ENCODE measurements around the gene DUSP14. TPM values are rescaled to one million over a fixed set of nuclear protein-coding genes. Genes with fewer than 3 reads are reported as not detected.

The DUSP14 gene
- total RNA-seq, 1 experiment from 2014 or later, result 22.4 TPM

- Mint-ChIP-seq H3K4me3 (no peak overlapping the region), H3K36me3 (peaks cover 14% of the 10 kb centered on the region), H3K4me1 (no peaks in the 10 kb centered on the region), H3K27ac (no peak overlapping the region), H3K27me3 (ENCODE audit: low read depth) (no peaks in the 10 kb centered on the region), H3K9me3 (no peaks in the 10 kb centered on the region)
- no peak for DNase-seq (ENCODE audit: low spot score)
- ChIA-PET CTCF (interaction anchor here (1.2 kb wide), 1 partner anchor 27 kb away, joined by 5 read pairs; no protein-coding TSS in a partner anchor), POLR2A (no interaction called here)
- no peak for TF ChIP-seq ZNF532 (CRISPR knock-in tag; IDR thresholded peaks at IDR 0.05; ENCODE audit: borderline replicate concordance)
- TF ChIP-seq NR3C1 (CRISPR knock-in tag; conservative IDR thresholded peaks at IDR 0.05; ENCODE audit: low read depth), result no peak
- no peak for TF ChIP-seq GTF2I (CRISPR knock-in tag; conservative IDR thresholded peaks at IDR 0.05)
- no peak for TF ChIP-seq ZNF423 (CRISPR knock-in tag; IDR thresholded peaks at IDR 0.05)
- TF ChIP-seq ZNF138 (CRISPR knock-in tag; conservative IDR thresholded peaks at IDR 0.05), result no peak
- TF ChIP-seq OVOL2 (CRISPR knock-in tag; IDR thresholded peaks at IDR 0.05; ENCODE audit: borderline replicate concordance), result no peak
- no peak for TF ChIP-seq ZNF425 (CRISPR knock-in tag; conservative IDR thresholded peaks at IDR 0.05)
- TF ChIP-seq ZNF671 (CRISPR knock-in tag; IDR thresholded peaks at IDR 0.05), result no peak
- TF ChIP-seq CREB1 (CRISPR knock-in tag; IDR thresholded peaks at IDR 0.05), result no peak
- no peak for TF ChIP-seq MAX (CRISPR knock-in tag; IDR thresholded peaks at IDR 0.05)
- no peak for TF ChIP-seq PREB (CRISPR knock-in tag; IDR thresholded peaks at IDR 0.05; ENCODE audit: borderline replicate concordance)
- no peak for TF ChIP-seq CBFB (CRISPR knock-in tag; IDR thresholded peaks at IDR 0.05; ENCODE audit: low read depth)
- TF ChIP-seq JUN (CRISPR knock-in tag; IDR thresholded peaks at IDR 0.05), result no peak
- no peak for ATAC-seq
These were observed 24.5 kb upstream of the DUSP14 start for GRCh38 chr17:37465069-37465616.

GRCh38 chr17:37466471-37466870, 23.2 kb upstream of the DUSP14 start:
- no peak overlapping the region for H3K27ac Mint-ChIP-seq
- H3K4me1 Mint-ChIP-seq, result no peaks in the 10 kb centered on the region
- ChIA-PET CTCF (no interaction called here), POLR2A (no interaction called here)
- ATAC-seq (no peak), DNase-seq (ENCODE audit: low spot score) (no peak)
- H3K9me3 Mint-ChIP-seq, result no peaks in the 10 kb centered on the region
- no peaks in the 10 kb centered on the region for H3K27me3 Mint-ChIP-seq (ENCODE audit: low read depth)
- H3K36me3 Mint-ChIP-seq, result peaks cover 25% of the 10 kb centered on the region
- H3K4me3 Mint-ChIP-seq, result no peak overlapping the region
- TF ChIP-seq ATF1 (CRISPR knock-in tag; IDR thresholded peaks at IDR 0.05) (no peak), ZNF232 (CRISPR knock-in tag; IDR thresholded peaks at IDR 0.05) (no peak), ETV6 (CRISPR knock-in tag; IDR thresholded peaks at IDR 0.05) (no peak), ZNF121 (CRISPR knock-in tag; IDR thresholded peaks at IDR 0.05) (no peak), CREM (CRISPR knock-in tag; IDR thresholded peaks at IDR 0.05) (no peak), JAZF1 (CRISPR knock-in tag; IDR thresholded peaks at IDR 0.05) (no peak), SMAD4 (CRISPR knock-in tag; IDR thresholded peaks at IDR 0.05) (no peak), FOXP4 (CRISPR knock-in tag; IDR thresholded peaks at IDR 0.05) (no peak), ZNF219 (CRISPR knock-in tag; IDR thresholded peaks at IDR 0.05; ENCODE audit: borderline replicate concordance) (no peak), SP1 (CRISPR knock-in tag; conservative IDR thresholded peaks at IDR 0.05) (no peak), SMAD3 (CRISPR knock-in tag; IDR thresholded peaks at IDR 0.05; ENCODE audit: borderline replicate concordance) (no peak), ZNF416 (CRISPR knock-in tag; IDR thresholded peaks at IDR 0.05) (no peak), FOXP1 (CRISPR knock-in tag; IDR thresholded peaks at IDR 0.05; ENCODE audit: borderline replicate concordance) (no peak), ZNF425 (CRISPR knock-in tag; conservative IDR thresholded peaks at IDR 0.05) (no peak)

All from WTC11 (cell line).